ENCODE data around the gene IDH3B. TPM values are rescaled to one million over a fixed set of nuclear protein-coding genes. Genes with fewer than 3 reads are reported as not detected.

IDH3B gene
- total and polyA plus RNA-seq, 2 of the 8 experiments (the other 6 are each of a cell fraction or from before 2014, with no cell fraction given): 110 to 167 TPM

DNA sequence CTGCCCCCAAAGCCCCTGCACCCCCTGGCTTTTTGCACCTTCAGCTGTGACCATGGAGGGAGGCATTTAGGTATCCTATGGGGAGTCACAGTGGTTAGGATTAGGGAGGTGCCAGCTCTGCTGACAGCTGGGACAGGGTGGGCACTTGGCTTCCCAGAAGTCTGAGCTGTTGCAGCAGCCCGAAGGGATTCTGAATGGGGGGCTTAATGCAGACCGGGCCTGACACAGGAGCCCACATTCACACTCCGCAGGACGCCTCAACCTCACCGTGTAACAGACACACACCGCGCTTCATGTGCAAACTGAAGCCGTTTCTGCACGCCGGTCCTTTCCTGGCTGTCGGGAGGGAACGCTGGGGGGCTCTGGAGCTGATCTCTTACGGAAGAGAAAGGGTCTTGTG lies 30.5 kb upstream of the IDH3B start:
- FAIRE-seq (no peak), DNase-seq (ENCODE audit: low read depth in 1 of 2, low spot score in 2 of 2) (no peak)
- Histone ChIP-seq H3K56ac (replicated peaks; ENCODE audit: insufficient read length, low read depth, low read length) (no peak overlapping the region), H3K79me1 (ENCODE audit: low read depth, low read length) (no peaks in the 10 kb centered on the region), H2BK5ac (ENCODE audit: low read depth, low read length) (no peak overlapping the region), H4K8ac (ENCODE audit: extremely low read depth, insufficient read depth, low read length) (no peak overlapping the region), H3K27me3 (replicated peaks in 1 of 4; ENCODE audit: control insufficient read depth in 3 of 4, extremely low read depth in 1 of 4, insufficient read depth in 3 of 4, low read length in 3 of 4) (peaks cover 50 to 82% (median 68%) of the 10 kb centered on the region in 4 experiments), H3K23ac (ENCODE audit: insufficient read length) (no peak overlapping the region), H3K4me3 (ENCODE audit: extremely low read depth in 1 of 4, insufficient read depth in 2 of 4, low read depth in 3 of 4, low read length in 4 of 4) (peak overlapping the region in 3 of 4 experiments; percentile 7 to 55 (median 10); a peak in 3 of 8 replicates), H2BK20ac (ENCODE audit: low read length) (no peak overlapping the region), H3K4me1 (replicated peaks in 1 of 4; ENCODE audit: control insufficient read depth in 3 of 4, insufficient read depth in 4 of 4, low read length in 3 of 4) (peaks cover 0 to 25% (median 14%) of the 10 kb centered on the region in 4 experiments; a peak in 6 of 7 replicates), H3K36me3 (ENCODE audit: control insufficient read depth in 2 of 4, insufficient read depth in 4 of 4, low read length in 3 of 4) (no peaks in the 10 kb centered on the region; a peak in 1 of 8 replicates), H3K79me2 (ENCODE audit: control insufficient read depth in 1 of 2, insufficient read depth in 2 of 2, low read length in 2 of 2) (no peaks in the 10 kb centered on the region), H3K27ac (ENCODE audit: low read depth, low read length) (no peak overlapping the region), H2BK12ac (ENCODE audit: low read depth, low read length) (no peak overlapping the region), H4K5ac (ENCODE audit: insufficient read length, low read depth, low read length) (no peak overlapping the region), H2AFZ (ENCODE audit: low read length) (no peak overlapping the region), H3K4me2 (ENCODE audit: insufficient read depth in 1 of 2, low read depth in 2 of 2, low read length in 2 of 2) (peak overlapping the region; percentile 39 to 56; a peak in 3 of 4 replicates), H3K18ac (ENCODE audit: extremely low read depth, low read length) (no peak overlapping the region), H3K23me2 (ENCODE audit: low read depth, low read length) (peaks cover 3% of the 10 kb centered on the region; the same call in 1 of the 2 replicates), H4K91ac (replicated peaks; ENCODE audit: insufficient read length, low read length) (no peak overlapping the region), H2BK120ac (replicated peaks; ENCODE audit: low read depth, low read length) (no peak overlapping the region), H3K4ac (replicated peaks; ENCODE audit: insufficient read length, low read depth, low read length) (no peak overlapping the region), H2BK15ac (ENCODE audit: low read length) (no peak overlapping the region), H4K20me1 (replicated peaks in 1 of 2; ENCODE audit: control insufficient read depth in 1 of 2, insufficient read depth in 2 of 2, low read length in 2 of 2) (peaks cover 5 to 9% of the 10 kb centered on the region in 2 experiments), H3K9ac (replicated peaks in 1 of 4; ENCODE audit: extremely low read depth in 1 of 4, low read depth in 3 of 4, low read length in 3 of 4) (no peak overlapping the region), H2AK5ac (ENCODE audit: low read depth, low read length) (no peak overlapping the region), H3K9me3 (ENCODE audit: insufficient read depth in 2 of 2, low read depth in 1 of 2, low read length in 1 of 2) (no peaks in the 10 kb centered on the region), H3K14ac (ENCODE audit: insufficient read length) (no peak overlapping the region)
- WGBS, 2 experiments (ENCODE audit: extremely low coverage in 1 of 2, insufficient coverage in 1 of 2, insufficient read length in 1 of 2, insufficient replicate concordance in 2 of 2, low coverage in 1 of 2, low lambda C conversion rate in 2 of 2, missing lambda C conversion rate in 1 of 2): 27% methylated on average over 13 of the region's 13 CpGs; no CpG with 5 or more reads in 1 of the 2 experiments
- ChIA-PET CTCF (ENCODE audit: partially characterized antibody) (interaction anchor here (0.7 to 9.2 kb wide), 10 partner anchors 9 to 107 kb away, joined by 3 to 151 read pairs (median 3); no protein-coding TSS in a partner anchor), POLR2A (ENCODE audit: partially characterized antibody) (interaction anchor here (0.7 to 2.8 kb wide), 3 partner anchors 8 to 585 kb away, joined by 3 to 8 read pairs (median 5); no protein-coding TSS in a partner anchor)
- TF ChIP-seq EP300 (IDR thresholded peaks at IDR 0.05; ENCODE audit: borderline replicate concordance in 1 of 2, low read depth in 2 of 2, low read length in 2 of 2): no peak
- TF ChIP-seq, protein P1, sequence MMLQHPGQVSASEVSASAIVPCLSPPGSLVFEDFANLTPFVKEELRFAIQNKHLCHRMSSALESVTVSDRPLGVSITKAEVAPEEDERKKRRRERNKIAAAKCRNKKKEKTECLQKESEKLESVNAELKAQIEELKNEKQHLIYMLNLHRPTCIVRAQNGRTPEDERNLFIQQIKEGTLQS (IDR thresholded peaks at IDR 0.05; ENCODE audit: insufficient read depth, low read depth, low read length): no peak
- no peak for TF ChIP-seq KDM1A (IDR thresholded peaks at IDR 0.05; ENCODE audit: borderline replicate concordance, low read length)
- TF ChIP-seq CBX5 (IDR thresholded peaks at IDR 0.05; ENCODE audit: low read depth, low read length): no peak
- no peak for TF ChIP-seq JUND (IDR thresholded peaks at IDR 0.05; ENCODE audit: low read length)
- peak; percentile 48; the same call in 1 of the 2 replicates for TF ChIP-seq SUZ12 (IDR thresholded peaks at IDR 0.05; ENCODE audit: low read length)
- no peak for TF ChIP-seq POLR2A (IDR thresholded peaks at IDR 0.05; ENCODE audit: control extremely low read depth in 1 of 2, low read depth in 2 of 2, low read length in 2 of 2)
- peak; percentile 57 for TF ChIP-seq RNF2 (IDR thresholded peaks at IDR 0.05; ENCODE audit: borderline replicate concordance, low read depth, low read length, missing control alignments, poor library complexity, severe bottlenecking)
- TF ChIP-seq CHD2 (IDR thresholded peaks at IDR 0.05; ENCODE audit: low read length): no peak

Measured in H1 (cell line).